ENCODE measurements around the gene TNRC6C. TPM values are rescaled to one million over a fixed set of nuclear protein-coding genes. Genes with fewer than 3 reads are reported as not detected.

TNRC6C gene
- total and polyA plus RNA-seq, 2 experiments from 2014 or later = 10.1 to 16.6 TPM

DNA sequence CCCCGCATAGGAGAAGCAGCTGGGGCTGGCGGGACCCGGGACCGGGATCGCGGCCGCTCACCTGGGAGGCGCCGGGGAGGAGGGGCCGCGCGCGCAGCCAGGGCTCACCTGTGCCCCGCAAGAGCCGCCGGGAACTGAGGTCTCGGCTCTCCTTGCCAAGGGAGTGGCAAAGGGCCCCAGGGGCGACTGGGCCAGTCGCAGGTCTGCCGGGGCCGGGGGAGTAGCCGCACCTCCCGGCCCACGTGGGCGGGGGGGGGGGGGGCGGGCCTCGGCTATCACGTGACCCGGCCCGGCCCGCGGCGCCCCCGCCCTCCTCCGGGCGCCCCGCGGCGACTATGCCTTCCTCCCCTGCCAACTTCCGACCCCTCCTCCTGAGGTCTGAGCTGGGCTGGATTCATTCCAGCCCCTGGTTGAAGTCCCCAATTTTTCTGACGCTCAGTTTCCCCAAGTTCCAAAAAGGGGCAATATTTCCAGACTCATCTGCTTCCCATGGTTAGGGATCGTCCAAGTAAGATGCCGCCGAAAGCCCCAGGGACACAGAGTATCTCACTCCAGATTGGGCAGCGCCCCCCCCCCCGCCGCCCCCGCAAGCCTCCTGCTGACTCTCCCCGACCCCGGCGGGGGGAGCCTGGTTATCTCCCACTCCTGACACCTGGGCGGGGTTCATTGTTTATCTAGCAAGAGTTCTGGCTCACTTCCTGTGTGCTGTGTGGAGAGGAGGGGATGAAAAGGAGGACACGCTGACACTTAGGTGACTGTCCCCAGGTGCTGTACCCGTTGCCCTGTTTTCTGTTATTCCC lies 170.2 kb downstream of the TNRC6C start, which contains the start of gene TMC6:
Gene TMC6, minus strand, starts transcription at position 205 of the 800 bp plus-strand sequence. CDS start 1,923 bp downstream, outside the sequence.
- peak within 1 kb of the TSS; percentile 84; the same call in 1 of the 2 replicates for H2AFZ ChIP-seq
- peak within 1 kb of the TSS; percentile 99 for H3K4me2 ChIP-seq
- H3K27ac Mint-ChIP-seq = 0 out of 2 replicates have a peak within 1 kb of the TSS, but pooled peaks have one; percentile 8
- H3K9me2 ChIP-seq (ENCODE audit: insufficient read depth) = no peaks in the 10 kb centered on the region
- H3K27me3 ChIP-seq (ENCODE audit: insufficient read depth) = peaks cover 19% of the 10 kb centered on the region
- peak within 1 kb of the TSS; percentile 80 for H3K4me3 Mint-ChIP-seq
- peak within 1 kb of the TSS; percentile 69; the same call in 1 of the 2 replicates for H3K27ac ChIP-seq (ENCODE audit: low read depth)
- DNase-seq (ENCODE audit: low spot score) (peak; percentile 88), ATAC-seq (peak; percentile 68)
- TF ChIP-seq JUNB (IDR thresholded peaks at IDR 0.05; ENCODE audit: unreplicated experiment) (no peak), NANOG (IDR thresholded peaks at IDR 0.05; ENCODE audit: borderline replicate concordance) (no peak), POLR2AphosphoS5 (IDR thresholded peaks at IDR 0.05; ENCODE audit: low read depth) (peak; percentile 69)
- TF ChIP-seq, protein P1, sequence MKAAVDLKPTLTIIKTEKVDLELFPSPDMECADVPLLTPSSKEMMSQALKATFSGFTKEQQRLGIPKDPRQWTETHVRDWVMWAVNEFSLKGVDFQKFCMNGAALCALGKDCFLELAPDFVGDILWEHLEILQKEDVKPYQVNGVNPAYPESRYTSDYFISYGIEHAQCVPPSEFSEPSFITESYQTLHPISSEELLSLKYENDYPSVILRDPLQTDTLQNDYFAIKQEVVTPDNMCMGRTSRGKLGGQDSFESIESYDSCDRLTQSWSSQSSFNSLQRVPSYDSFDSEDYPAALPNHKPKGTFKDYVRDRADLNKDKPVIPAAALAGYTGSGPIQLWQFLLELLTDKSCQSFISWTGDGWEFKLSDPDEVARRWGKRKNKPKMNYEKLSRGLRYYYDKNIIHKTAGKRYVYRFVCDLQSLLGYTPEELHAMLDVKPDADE (IDR thresholded peaks at IDR 0.05) = no peak
- H3K9me3 Mint-ChIP-seq = no peaks in the 10 kb centered on the region
- H3K4me1 ChIP-seq (ENCODE audit: insufficient read depth) = peaks cover 34% of the 10 kb centered on the region
- no peaks in the 10 kb centered on the region for H4K20me1 ChIP-seq (replicated peaks; ENCODE audit: insufficient read depth)
- H3K4me1 Mint-ChIP-seq = peaks cover 21% of the 10 kb centered on the region
- H3K4me3 ChIP-seq = peak within 1 kb of the TSS; percentile 95
- peaks cover 5% of the 10 kb centered on the region for H3K36me3 Mint-ChIP-seq (ENCODE audit: low read depth)
- peaks cover 30% of the 10 kb centered on the region for H3K27me3 Mint-ChIP-seq (ENCODE audit: insufficient read depth, low read depth, poor library complexity)
- H3K36me3 ChIP-seq (ENCODE audit: insufficient read depth) = no peaks in the 10 kb centered on the region
- H3F3A ChIP-seq (replicated peaks; ENCODE audit: low read depth) = peaks cover 10% of the 10 kb centered on the region; the same call in 1 of the 2 replicates
- 0 out of 2 replicates have a peak, but pooled peaks cover 5% of the 10 kb centered on the region for H3K79me2 ChIP-seq (replicated peaks; ENCODE audit: insufficient read depth)

DNA sequence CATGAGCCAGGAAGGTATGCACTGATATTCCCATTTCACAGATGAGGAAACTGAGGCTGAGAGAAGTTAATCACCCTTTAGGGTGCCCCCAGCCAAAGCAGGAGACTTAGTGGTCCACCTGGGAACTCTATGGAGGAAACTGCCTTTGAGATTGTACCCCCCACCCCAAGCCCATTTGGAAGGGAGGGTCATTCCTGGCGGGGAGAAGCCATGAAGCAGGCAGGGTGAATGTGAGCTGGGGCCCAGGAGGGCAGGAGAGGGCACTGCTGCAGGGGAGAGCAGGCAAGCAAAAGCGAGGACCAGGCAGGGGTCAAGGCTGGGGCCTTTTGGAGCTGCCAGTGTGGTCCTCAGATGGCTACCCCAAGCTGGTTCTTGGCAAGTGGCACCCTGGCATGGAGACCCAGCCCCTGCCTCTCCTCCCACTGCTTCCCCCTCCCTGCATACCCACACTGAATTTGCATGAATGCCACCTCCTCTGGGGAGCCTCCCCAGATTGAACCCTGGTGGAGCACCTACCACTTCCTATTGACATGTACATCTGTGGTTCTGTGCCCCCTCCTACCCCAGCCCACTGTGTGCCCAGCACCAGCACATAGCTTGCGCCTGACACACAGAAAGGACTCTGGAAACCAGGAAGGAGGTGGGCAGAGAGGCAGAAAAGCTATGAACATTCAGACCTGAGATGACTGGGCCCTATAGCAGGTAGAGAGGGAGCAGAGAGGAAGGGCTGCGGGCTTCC lies 171.0 kb downstream of the TNRC6C start:
- Histone ChIP-seq H3K27me3 (ENCODE audit: insufficient read depth) (peaks cover 22% of the 10 kb centered on the region), H3K9me2 (ENCODE audit: insufficient read depth) (no peaks in the 10 kb centered on the region), H3F3A (replicated peaks; ENCODE audit: low read depth) (peaks cover 10% of the 10 kb centered on the region; the same call in 1 of the 2 replicates), H3K27ac (ENCODE audit: low read depth) (no peak overlapping the region), H4K20me1 (replicated peaks; ENCODE audit: insufficient read depth) (no peaks in the 10 kb centered on the region), H3K4me1 (ENCODE audit: insufficient read depth) (peaks cover 34% of the 10 kb centered on the region), H2AFZ (no peak overlapping the region), H3K4me3 (peak overlapping the region; percentile 95), H3K36me3 (ENCODE audit: insufficient read depth) (no peaks in the 10 kb centered on the region), H3K4me2 (peak overlapping the region; percentile 90), H3K79me2 (replicated peaks; ENCODE audit: insufficient read depth) (0 out of 2 replicates have a peak, but pooled peaks cover 5% of the 10 kb centered on the region)
- Mint-ChIP-seq H3K27me3 (ENCODE audit: insufficient read depth, low read depth, poor library complexity) (peaks cover 35% of the 10 kb centered on the region), H3K4me1 (peaks cover 24% of the 10 kb centered on the region), H3K9me3 (no peaks in the 10 kb centered on the region), H3K36me3 (ENCODE audit: low read depth) (peaks cover 2% of the 10 kb centered on the region; the same call in 1 of the 3 replicates), H3K27ac (no peak overlapping the region), H3K4me3 (peak overlapping the region; percentile 78)
- ATAC-seq = no peak
- DNase-seq (ENCODE audit: low spot score) = no peak
- TF ChIP-seq, protein P2, sequence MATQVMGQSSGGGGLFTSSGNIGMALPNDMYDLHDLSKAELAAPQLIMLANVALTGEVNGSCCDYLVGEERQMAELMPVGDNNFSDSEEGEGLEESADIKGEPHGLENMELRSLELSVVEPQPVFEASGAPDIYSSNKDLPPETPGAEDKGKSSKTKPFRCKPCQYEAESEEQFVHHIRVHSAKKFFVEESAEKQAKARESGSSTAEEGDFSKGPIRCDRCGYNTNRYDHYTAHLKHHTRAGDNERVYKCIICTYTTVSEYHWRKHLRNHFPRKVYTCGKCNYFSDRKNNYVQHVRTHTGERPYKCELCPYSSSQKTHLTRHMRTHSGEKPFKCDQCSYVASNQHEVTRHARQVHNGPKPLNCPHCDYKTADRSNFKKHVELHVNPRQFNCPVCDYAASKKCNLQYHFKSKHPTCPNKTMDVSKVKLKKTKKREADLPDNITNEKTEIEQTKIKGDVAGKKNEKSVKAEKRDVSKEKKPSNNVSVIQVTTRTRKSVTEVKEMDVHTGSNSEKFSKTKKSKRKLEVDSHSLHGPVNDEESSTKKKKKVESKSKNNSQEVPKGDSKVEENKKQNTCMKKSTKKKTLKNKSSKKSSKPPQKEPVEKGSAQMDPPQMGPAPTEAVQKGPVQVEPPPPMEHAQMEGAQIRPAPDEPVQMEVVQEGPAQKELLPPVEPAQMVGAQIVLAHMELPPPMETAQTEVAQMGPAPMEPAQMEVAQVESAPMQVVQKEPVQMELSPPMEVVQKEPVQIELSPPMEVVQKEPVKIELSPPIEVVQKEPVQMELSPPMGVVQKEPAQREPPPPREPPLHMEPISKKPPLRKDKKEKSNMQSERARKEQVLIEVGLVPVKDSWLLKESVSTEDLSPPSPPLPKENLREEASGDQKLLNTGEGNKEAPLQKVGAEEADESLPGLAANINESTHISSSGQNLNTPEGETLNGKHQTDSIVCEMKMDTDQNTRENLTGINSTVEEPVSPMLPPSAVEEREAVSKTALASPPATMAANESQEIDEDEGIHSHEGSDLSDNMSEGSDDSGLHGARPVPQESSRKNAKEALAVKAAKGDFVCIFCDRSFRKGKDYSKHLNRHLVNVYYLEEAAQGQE (IDR thresholded peaks at IDR 0.05; ENCODE audit: unreplicated experiment) = no peak
- TF ChIP-seq, protein P3, sequence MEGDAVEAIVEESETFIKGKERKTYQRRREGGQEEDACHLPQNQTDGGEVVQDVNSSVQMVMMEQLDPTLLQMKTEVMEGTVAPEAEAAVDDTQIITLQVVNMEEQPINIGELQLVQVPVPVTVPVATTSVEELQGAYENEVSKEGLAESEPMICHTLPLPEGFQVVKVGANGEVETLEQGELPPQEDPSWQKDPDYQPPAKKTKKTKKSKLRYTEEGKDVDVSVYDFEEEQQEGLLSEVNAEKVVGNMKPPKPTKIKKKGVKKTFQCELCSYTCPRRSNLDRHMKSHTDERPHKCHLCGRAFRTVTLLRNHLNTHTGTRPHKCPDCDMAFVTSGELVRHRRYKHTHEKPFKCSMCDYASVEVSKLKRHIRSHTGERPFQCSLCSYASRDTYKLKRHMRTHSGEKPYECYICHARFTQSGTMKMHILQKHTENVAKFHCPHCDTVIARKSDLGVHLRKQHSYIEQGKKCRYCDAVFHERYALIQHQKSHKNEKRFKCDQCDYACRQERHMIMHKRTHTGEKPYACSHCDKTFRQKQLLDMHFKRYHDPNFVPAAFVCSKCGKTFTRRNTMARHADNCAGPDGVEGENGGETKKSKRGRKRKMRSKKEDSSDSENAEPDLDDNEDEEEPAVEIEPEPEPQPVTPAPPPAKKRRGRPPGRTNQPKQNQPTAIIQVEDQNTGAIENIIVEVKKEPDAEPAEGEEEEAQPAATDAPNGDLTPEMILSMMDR (conservative IDR thresholded peaks at IDR 0.05; ENCODE audit: low read depth in 2 of 2) = no peak
- TF ChIP-seq EZH2 (IDR thresholded peaks at IDR 0.05; ENCODE audit: low read depth, unreplicated experiment) (no peak), ZNF114 (CRISPR knock-in tag; IDR thresholded peaks at IDR 0.05) (no peak), POLR2AphosphoS5 (IDR thresholded peaks at IDR 0.05; ENCODE audit: low read depth) (no peak), NANOG (IDR thresholded peaks at IDR 0.05; ENCODE audit: borderline replicate concordance) (no peak), EZH2phosphoT487 (IDR thresholded peaks at IDR 0.05; ENCODE audit: unreplicated experiment) (no peak), JUNB (IDR thresholded peaks at IDR 0.05; ENCODE audit: unreplicated experiment) (no peak)
- TF ChIP-seq, protein P1 (IDR thresholded peaks at IDR 0.05) = no peak

Data from GM23338 (cell line).